Measurements from ENCODE around the gene RAB10.

RAB10 gene

DNA sequence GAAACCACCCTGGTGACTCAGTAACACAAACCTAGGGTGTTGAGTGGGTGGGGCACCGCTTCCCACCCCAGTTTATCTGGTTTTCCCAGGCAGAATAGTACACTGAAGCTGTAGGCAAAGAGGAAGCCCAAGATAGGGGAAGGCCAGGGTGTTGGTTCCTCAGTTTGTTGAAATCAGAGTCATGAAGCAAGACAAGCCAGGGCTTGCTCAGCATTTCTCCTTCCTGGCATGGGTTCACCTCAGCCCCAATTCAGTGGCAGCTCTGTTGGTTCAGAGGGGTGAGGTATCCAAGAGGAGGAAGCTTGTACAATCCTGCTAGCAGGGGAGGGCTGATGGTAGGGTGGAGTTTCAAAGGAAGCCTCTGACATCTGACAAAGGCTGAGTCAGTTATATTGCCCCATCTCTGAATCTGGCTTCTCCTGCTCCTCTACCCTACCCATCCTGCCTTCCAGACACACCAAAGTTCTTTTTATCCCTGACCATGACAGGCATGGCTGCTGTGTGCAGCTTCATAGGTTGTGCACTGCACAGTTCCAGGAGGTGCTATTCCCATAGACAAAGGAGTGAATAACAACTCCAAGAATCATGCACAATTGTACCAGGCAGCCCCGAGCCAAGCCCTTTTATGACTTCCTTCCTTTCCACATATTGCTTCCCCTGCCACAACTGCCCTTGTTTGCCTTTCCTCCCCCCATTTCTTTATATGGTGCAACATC, 24.9 kb upstream of the RAB10 start:
- no peaks in the 10 kb centered on the region for H3K9me3 ChIP-seq (ENCODE audit: insufficient read depth, low read length)

DNA sequence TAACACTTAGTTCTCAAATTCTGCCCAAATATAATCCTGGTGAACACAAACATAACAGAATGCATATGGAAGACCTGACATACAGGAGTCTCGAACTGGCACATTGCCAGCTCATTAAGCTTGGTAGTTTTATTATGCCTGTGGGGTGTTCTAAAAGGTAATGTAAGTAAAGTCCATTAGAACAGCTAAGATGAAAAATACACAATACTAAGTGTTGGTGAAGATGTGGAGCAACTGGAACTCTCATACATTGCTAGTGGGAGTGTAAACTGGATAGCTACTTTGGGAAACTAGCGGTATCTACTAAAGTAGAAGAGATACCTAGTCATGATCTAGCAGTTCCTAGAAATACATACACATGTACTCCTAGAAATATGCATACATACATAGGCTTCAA, 24.3 kb upstream of the RAB10 start:
- Histone ChIP-seq H3K9me3 (ENCODE audit: insufficient read depth, low read length) (no peaks in the 10 kb centered on the region), H3K9ac (ENCODE audit: insufficient read length, low read depth) (no peak overlapping the region), H3K27me3 (ENCODE audit: insufficient read depth, insufficient read length) (no peaks in the 10 kb centered on the region), H3K4me1 (ENCODE audit: insufficient read depth, insufficient read length) (peaks cover 2% of the 10 kb centered on the region), H3K36me3 (ENCODE audit: insufficient read depth, insufficient read length, low read length) (no peaks in the 10 kb centered on the region), H3K4me3 (ENCODE audit: insufficient read length, low read depth) (no peak overlapping the region)
- no peak for DNase-seq (ENCODE audit: low read depth, low spot score)
- TF ChIP-seq SUZ12 (IDR thresholded peaks at IDR 0.05; ENCODE audit: extremely low read depth, insufficient read depth, insufficient read length) (no peak), YY1 (IDR thresholded peaks at IDR 0.05; ENCODE audit: insufficient read depth, insufficient read length) (no peak), ZNF274 (IDR thresholded peaks at IDR 0.05; ENCODE audit: low read depth, low read length) (no peak)

More for the DNA sequence above, 24.9 kb upstream of the RAB10 start:
- Histone ChIP-seq H3K4me3 (ENCODE audit: insufficient read length, low read depth) (no peak overlapping the region), H3K27me3 (ENCODE audit: insufficient read depth, insufficient read length) (no peaks in the 10 kb centered on the region), H3K4me1 (ENCODE audit: insufficient read depth, insufficient read length) (peaks cover 2% of the 10 kb centered on the region), H3K36me3 (ENCODE audit: insufficient read depth, insufficient read length, low read length) (no peaks in the 10 kb centered on the region), H3K9ac (ENCODE audit: insufficient read length, low read depth) (no peak overlapping the region)
- no peak for TF ChIP-seq YY1 (IDR thresholded peaks at IDR 0.05; ENCODE audit: insufficient read depth, insufficient read length)
- no peak for TF ChIP-seq ZNF274 (IDR thresholded peaks at IDR 0.05; ENCODE audit: low read depth, low read length)
- TF ChIP-seq SUZ12 (IDR thresholded peaks at IDR 0.05; ENCODE audit: extremely low read depth, insufficient read depth, insufficient read length): no peak
- no peak for DNase-seq (ENCODE audit: low read depth, low spot score)

- DNase-seq (ENCODE audit: low read depth, low spot score): no peak
- Histone ChIP-seq H3K36me3 (ENCODE audit: insufficient read depth, insufficient read length, low read length) (no peaks in the 10 kb centered on the region), H3K27me3 (ENCODE audit: insufficient read depth, insufficient read length) (no peaks in the 10 kb centered on the region), H3K4me3 (ENCODE audit: insufficient read length, low read depth) (no peak overlapping the region), H3K4me1 (ENCODE audit: insufficient read depth, insufficient read length) (peaks cover 2% of the 10 kb centered on the region), H3K9me3 (ENCODE audit: insufficient read depth, low read length) (no peaks in the 10 kb centered on the region), H3K9ac (ENCODE audit: insufficient read length, low read depth) (no peak overlapping the region)
- no peak for TF ChIP-seq ZNF274 (IDR thresholded peaks at IDR 0.05; ENCODE audit: low read depth, low read length)
- TF ChIP-seq YY1 (IDR thresholded peaks at IDR 0.05; ENCODE audit: insufficient read depth, insufficient read length): no peak
- no peak for TF ChIP-seq SUZ12 (IDR thresholded peaks at IDR 0.05; ENCODE audit: extremely low read depth, insufficient read depth, insufficient read length)
Observed at GRCh38 chr2:26010943-26011342, 22.9 kb upstream of the RAB10 start.

DNA sequence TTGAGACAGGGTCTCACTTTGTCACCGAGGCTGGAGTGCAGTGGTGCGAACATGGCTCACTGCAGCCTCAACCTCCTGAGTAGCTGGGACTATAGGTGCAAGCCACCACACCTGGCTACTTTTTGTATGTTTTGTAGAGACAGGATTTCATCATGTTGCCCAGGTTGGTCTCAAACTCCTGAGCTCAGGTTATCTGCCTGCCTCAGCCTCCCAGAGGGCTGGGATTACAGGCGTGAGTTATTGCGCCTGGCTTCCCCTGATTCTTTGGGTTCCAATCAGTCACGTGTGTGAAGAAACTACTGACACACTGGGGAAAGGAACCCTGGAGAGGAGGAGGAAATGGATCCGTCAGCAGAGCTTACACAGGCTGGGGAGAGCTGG, 22.3 kb upstream of the RAB10 start:
- no peak for DNase-seq (ENCODE audit: low read depth, low spot score)
- no peaks in the 10 kb centered on the region for H3K27me3 ChIP-seq (ENCODE audit: insufficient read depth, insufficient read length)
- H3K4me1 ChIP-seq (ENCODE audit: insufficient read depth, insufficient read length): peaks cover 2% of the 10 kb centered on the region
- no peak overlapping the region for H3K4me3 ChIP-seq (ENCODE audit: insufficient read length, low read depth)
- H3K9me3 ChIP-seq (ENCODE audit: insufficient read depth, low read length): no peaks in the 10 kb centered on the region
- TF ChIP-seq ZNF274 (IDR thresholded peaks at IDR 0.05; ENCODE audit: low read depth, low read length): no peak
- TF ChIP-seq YY1 (IDR thresholded peaks at IDR 0.05; ENCODE audit: insufficient read depth, insufficient read length): no peak
- TF ChIP-seq SUZ12 (IDR thresholded peaks at IDR 0.05; ENCODE audit: extremely low read depth, insufficient read depth, insufficient read length): no peak
- H3K36me3 ChIP-seq (ENCODE audit: insufficient read depth, insufficient read length, low read length): no peaks in the 10 kb centered on the region
- no peak overlapping the region for H3K9ac ChIP-seq (ENCODE audit: insufficient read length, low read depth)

GRCh38 chr2:26011990-26012856, 21.7 kb upstream of the RAB10 start:
- no peak overlapping the region for H3K9ac ChIP-seq (ENCODE audit: insufficient read length, low read depth)
- H3K36me3 ChIP-seq (ENCODE audit: insufficient read depth, insufficient read length, low read length): no peaks in the 10 kb centered on the region
- no peak for DNase-seq (ENCODE audit: low read depth, low spot score)
- no peak for TF ChIP-seq YY1 (IDR thresholded peaks at IDR 0.05; ENCODE audit: insufficient read depth, insufficient read length)
- TF ChIP-seq SUZ12 (IDR thresholded peaks at IDR 0.05; ENCODE audit: extremely low read depth, insufficient read depth, insufficient read length): no peak
- no peak for TF ChIP-seq ZNF274 (IDR thresholded peaks at IDR 0.05; ENCODE audit: low read depth, low read length)
- H3K4me3 ChIP-seq (ENCODE audit: insufficient read length, low read depth): no peak overlapping the region
- peaks cover 2% of the 10 kb centered on the region for H3K4me1 ChIP-seq (ENCODE audit: insufficient read depth, insufficient read length)
- H3K9me3 ChIP-seq (ENCODE audit: insufficient read depth, low read length): no peaks in the 10 kb centered on the region
- no peaks in the 10 kb centered on the region for H3K27me3 ChIP-seq (ENCODE audit: insufficient read depth, insufficient read length)

DNA sequence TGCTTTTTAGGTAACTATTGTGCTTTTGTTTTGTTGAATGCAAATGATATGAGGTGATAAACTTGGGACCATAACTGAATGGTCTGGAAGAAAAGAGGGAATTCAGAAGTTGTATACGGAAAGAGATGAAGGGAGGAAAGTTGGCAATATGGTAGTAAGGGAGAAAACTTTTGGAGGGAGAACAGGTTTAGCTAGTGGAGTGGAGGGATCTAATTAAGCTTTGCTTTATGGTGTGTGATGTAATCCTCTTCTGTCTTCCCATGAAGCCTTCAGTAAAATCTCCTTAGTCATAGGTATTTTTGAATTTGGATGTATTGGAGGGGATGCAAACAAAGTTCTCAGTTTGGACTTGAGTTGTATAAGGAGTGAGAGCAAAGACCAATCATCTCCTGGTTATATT, 20.2 kb upstream of the RAB10 start:
- Histone ChIP-seq H3K9me3 (ENCODE audit: insufficient read depth, low read length) (no peaks in the 10 kb centered on the region), H3K27me3 (ENCODE audit: insufficient read depth, insufficient read length) (no peaks in the 10 kb centered on the region), H3K9ac (ENCODE audit: insufficient read length, low read depth) (no peak overlapping the region), H3K4me3 (ENCODE audit: insufficient read length, low read depth) (no peak overlapping the region), H3K36me3 (ENCODE audit: insufficient read depth, insufficient read length, low read length) (no peaks in the 10 kb centered on the region), H3K4me1 (ENCODE audit: insufficient read depth, insufficient read length) (peaks cover 2% of the 10 kb centered on the region)
- TF ChIP-seq YY1 (IDR thresholded peaks at IDR 0.05; ENCODE audit: insufficient read depth, insufficient read length) (no peak), ZNF274 (IDR thresholded peaks at IDR 0.05; ENCODE audit: low read depth, low read length) (no peak), SUZ12 (IDR thresholded peaks at IDR 0.05; ENCODE audit: extremely low read depth, insufficient read depth, insufficient read length) (no peak)
- no peak for DNase-seq (ENCODE audit: low read depth, low spot score)

Data from NT2/D1 (cell line).